HG02642 (cell line): Measurements from ENCODE around the gene TRPM4.
A peak's percentile ranks its signal among the peaks of the same experiment; 100 is the strongest.
"Not testable (repeated sequence)": the region's sequence is repeated elsewhere in the genome, so short reads cannot be mapped to it uniquely, and the experiment has no call there.

ENCODE experiments used
- ATAC-seq: cut with Tn5 transposase; IDR thresholded peaks from one replicate; pipeline ENCODE4 v1.9.1; 2021; ENCODE audit warnings: mild to moderate bottlenecking; ENCODE audit not compliant: unreplicated experiment, poor library complexity

Gene TRPM4

DNA sequence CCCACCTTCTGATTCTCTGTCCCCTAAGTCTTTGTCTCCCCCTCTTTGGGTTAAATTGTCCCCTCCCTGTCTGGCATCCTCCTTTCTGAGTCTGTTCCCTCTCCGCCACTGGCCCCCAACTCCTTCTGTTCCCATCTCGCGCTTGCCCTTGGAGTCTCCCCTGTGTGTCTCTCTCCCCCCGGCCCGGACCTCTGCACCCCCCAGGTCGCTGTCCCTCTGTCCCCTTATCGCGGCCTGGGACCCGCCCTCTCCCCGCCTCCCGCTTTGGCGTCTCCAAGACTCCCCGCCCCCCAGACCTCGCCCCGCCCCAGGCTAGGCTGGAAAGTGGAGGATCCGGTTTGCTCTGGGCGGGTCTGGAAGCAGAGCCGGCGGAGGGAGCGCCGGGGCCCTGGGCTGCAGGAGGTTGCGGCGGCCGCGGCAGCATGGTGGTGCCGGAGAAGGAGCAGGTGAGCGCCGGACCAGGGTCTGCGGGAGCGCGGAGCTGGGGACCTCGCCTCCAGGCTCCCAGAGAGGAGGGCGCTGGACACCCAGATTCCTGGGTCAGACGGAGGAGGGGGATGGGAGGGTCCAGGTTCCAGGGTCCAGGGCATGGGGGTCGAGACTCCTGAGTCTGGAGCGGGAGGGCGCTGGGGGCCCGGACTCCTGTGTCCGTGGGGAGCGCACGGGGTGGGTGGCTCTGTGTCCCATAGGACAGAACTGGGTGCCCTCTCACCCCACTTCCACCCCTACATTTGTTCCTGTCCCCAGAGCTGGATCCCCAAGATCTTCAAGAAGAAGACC lies at the start of gene TRPM4:
TRPM4 (plus strand) TSS at position 348 of the 780 bp plus-strand sequence; CDS start at position 423, 75 bp downstream.
- no peak for ATAC-seq

DNA sequence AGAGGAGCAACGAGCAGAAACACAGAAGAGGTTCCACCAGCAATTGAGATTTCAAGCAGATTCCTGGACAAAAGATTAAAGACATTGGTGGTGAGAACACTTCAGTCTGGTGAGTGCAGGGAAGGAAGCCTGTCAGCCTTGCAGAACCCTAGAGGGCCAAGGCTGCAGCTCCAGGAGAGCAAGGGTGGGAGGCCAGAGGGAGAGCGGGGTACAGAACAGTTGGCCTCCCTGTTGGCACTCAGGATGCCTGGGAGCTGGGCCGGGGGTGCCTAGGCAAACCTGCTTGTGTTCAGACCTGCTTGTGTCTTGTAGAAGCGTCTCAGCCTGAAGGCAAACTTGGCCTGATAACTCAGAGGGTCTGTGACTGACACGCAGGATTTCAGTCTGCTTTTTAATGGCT lies 48.5 kb upstream of the TRPM4 start:
- ATAC-seq: no peak

DNA sequence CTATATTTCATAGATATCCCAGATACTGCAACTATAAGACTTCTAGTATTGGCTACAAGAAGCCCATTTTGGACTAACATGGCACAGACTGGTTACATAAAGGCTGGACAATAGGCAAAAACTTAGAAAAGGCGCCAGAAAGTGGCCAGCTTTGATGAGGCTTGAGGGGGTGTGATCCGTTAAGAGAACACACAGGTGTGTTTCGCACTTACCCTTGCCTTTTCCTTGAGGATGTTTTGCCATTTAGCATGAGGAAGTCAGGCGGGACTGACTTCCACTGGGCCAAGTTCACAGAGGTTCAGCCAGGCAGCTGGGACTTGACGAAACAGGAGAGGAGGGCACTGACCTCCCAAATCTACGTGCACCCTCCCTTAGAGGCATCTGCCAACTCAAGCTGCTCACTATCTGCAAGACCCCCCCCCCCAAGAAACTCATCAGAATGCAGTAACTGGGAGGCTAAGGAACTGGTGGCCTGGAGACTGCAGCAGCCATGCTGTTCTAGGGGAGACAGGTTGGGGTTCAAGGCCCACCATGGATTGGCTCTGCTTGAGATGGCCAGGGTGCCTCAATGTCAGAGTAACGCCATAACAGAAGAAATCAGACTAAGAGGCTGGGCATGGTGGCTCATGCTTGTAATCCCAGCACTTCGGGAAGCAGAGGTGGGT lies 47.9 kb upstream of the TRPM4 start:
- no peak for ATAC-seq

DNA sequence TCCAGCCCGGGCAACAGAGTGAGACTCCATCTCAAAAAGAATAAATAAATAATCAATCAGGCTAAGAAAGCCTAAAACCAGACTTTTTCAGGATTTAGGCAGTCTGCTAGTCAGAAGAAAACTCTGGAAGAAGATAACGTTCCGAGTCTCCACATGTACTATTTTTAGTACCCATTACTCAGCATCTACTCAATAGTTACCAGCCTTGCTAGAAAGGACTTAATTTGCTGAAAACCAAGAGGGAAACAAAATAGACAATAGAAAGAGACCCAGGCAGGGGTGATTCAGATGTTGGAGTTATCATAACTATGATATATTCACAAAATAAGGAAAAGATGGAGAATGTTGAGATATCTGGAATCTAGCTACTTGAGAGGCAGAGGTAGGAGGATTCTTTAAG lies 47.0 kb upstream of the TRPM4 start:
- no peak for ATAC-seq

DNA sequence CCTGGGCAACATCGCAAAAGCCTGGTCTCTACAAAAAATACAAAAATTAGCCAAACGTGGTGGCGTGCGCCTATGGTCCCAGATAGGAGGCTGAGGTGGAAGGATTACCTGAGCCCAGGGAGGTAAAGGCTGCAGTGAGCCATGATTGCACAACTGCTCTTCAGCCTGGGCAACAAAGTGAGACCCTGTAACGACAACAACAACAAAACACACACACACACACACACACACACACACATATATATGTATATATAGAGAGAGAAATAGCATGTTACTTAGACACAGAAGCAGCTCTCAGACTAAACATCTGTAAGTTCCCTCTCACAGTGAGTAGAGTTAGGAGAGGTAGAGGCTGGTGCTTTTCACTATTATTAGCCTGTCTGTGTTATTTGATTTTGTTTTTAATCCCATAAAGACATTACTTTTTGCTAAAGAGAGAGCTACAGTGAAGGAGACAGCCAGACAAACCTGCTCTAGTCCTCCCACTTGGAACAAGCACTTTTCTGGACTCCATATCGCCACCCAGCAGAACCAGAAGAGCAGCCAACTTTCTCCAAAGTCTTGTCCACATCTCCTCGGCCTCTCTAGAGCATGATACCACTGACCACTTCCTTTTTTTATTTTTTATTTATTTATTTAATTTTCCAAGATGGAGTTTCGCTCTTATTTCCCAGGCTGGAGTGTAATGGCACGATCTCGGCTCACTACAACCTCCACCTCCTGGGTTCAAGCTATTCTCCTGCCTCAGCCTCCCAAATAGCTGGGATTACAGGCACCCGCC lies 46.2 kb upstream of the TRPM4 start:
- ATAC-seq: no peak

DNA sequence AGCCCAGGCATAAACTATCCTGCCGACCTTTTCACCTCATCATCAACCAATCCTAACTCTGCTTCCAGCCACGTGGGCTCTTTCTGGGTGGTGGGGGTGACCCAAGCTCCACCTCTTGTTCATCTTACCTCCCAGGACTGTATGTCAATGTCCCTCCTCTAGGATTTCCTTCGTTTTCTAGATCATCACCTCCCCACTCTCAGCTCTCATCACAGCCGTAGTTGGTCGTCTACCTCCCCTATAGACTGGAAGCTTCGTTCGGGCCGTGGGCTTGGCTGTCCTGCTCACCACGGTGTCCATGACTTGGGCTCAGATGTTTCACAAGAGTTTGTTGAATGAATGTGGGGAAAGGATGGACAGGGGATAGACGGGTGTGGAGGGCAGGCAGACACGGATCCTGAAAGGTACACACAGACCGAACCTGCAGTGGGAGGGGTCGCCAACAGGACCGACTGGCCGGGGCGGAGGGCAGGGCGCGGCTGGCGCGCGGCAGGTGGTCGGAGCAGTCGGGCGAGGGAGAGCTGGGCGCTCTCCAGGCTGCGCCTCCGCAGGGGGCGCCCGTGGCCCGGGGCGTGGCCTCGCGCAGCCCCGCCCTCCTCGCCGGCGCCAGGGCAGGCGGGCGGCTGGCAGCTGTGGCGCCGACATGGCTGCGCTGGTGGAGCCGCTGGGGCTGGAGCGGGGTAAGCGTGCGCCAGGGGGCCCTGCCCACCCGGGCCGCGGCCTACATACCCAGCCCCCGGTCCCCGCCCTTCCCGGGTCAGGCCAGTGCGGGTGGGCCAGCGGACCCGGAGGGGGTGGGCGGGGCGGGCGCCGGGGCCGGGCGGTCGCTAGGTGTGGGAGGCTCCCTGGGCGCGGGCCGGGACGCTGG lies 43.6 kb upstream of the TRPM4 start, which contains the start of gene LIN7B:
LIN7B (plus strand) TSS at position 609 of the 868 bp plus-strand sequence; CDS start at position 644, 35 bp downstream.
- peak; percentile 50 for ATAC-seq

DNA sequence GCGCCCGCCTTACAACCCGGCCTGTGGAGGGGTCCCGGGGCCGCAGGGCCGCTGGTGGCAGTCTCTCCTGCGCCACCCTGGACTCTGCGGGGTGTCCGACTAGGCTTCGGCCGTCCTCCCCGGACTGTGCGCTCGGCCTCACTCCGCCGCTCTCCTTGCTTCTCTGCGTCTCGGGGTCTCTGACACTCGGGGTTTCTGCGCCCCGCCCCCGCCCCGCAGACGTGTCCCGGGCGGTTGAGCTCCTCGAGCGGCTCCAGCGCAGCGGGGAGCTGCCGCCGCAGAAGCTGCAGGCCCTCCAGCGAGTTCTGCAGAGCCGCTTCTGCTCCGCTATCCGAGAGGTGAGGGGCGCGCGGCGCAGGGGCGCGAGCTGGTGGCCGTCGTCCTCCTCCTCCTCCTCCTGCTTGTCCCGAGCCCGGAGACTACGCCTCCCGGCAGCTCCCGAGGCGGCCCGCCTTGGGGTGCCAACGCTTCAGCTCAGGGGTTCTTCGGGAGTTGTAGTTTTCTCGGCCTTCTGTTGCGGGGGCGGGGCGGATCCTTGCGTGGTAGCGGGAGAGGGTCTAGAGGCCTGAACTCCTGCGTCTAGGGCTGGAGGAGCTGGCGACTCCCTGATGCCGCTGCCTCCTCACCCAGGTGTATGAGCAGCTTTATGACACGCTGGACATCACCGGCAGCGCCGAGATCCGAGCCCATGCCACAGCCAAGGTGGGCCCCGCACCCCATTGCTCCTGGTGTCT lies 42.8 kb upstream of the TRPM4 start:
- no peak for ATAC-seq

DNA sequence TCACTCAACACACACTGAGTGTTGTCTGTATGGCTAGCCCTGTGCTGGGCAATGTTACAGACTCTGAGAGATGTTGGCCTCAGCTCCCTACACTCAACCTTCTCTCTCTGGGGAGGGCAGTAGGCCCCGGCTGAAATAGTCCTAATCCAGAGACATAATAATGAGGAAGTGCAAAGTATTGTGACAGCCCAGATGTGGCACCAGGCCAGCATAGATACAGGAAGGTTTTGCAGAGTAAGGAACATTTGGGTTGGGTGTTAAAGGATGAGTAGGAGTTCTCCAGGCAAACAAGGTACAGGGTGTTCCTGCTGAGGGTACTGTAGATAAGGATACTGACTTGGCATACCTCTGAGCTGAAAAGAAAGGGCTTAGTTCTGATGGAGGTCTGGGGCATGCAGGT lies 41.0 kb upstream of the TRPM4 start:
- ATAC-seq: no peak

DNA sequence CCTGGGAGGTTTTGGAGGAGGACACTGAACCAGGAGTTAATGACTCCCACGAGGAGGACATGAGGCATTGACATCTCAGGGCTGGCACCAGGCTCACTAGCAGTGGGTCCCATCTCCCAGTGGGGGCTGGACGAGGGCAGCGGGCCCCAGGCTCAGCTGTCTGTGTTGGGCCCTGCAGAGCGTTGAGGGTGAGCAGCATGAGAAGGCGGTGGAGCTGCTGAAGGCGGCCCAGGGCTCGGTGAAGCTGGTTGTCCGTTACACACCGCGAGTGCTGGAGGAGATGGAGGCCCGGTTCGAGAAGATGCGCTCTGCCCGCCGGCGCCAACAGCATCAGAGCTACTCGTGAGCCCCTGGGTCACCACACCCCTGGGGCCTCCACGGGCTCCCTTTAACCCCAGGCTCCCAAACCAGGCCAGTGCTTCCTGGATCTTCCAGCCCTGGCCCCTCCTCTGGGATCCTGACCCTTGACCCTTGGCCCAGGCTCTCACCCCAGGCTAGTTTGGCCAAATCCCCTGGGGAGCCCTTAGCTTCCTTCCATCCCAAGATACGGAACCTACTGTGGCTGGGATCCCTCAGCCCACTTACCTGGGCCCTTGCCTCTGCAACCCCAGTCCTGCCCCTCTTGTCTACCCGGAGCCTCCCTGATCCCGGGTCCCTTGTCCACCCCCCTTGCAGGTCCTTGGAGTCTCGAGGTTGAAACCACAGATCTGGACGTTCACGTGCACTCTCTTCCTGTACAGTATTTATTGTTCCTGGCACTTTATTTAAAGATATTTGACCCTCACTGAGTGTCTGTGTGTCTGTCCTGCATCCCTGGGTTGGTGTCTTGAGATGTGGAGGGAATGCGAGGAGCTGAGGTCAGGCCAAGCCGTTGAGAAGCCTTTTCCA lies 39.7 kb upstream of the TRPM4 start:
- ATAC-seq: no peak

DNA sequence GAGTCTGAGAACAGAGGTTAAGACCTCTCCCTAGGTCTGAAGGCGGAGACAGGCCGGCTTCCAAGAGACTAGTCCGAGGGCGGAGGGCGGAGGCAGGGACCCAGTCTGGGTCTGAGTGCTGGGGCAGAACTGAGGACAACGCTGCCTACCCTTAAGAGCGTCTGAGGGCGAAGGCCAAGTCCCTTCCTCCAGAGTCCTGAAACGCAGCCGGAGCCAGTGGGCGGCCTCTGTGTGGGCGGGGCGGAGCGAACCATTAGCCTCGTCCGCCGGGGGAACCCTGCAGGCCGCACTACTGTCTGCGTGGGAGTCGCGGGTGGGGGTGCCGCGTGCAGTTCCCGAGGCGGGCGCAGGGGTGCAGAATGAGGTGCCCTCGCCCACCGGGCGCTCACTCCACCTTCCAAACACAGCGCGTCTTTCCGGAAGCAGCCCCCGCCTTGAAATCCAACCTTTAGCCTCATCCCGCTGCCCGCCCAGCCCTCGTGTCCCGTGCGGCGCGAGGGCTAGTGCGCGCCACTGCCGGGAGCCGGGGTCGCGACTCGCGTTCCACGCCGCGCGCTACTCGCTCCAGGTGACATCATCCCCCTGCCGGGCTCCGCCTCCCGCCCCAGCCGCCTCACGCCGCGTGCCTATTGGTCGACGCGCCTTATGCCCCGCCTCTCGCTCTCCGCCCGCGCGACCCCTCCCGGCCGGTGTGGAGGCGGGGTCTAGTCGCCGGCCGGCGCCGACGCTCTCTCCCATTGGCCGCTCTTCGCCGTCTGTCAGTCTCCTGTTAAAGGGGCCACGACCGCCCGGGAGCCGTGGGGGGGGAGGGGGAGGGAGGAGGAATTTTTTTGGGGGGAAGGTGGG lies 38.8 kb upstream of the TRPM4 start, which contains the start of gene C19orf73:
C19orf73 (minus strand) TSS at position 579 of the 846 bp plus-strand sequence; CDS start at position 458, 121 bp downstream.
- peak; percentile 83 for ATAC-seq

DNA sequence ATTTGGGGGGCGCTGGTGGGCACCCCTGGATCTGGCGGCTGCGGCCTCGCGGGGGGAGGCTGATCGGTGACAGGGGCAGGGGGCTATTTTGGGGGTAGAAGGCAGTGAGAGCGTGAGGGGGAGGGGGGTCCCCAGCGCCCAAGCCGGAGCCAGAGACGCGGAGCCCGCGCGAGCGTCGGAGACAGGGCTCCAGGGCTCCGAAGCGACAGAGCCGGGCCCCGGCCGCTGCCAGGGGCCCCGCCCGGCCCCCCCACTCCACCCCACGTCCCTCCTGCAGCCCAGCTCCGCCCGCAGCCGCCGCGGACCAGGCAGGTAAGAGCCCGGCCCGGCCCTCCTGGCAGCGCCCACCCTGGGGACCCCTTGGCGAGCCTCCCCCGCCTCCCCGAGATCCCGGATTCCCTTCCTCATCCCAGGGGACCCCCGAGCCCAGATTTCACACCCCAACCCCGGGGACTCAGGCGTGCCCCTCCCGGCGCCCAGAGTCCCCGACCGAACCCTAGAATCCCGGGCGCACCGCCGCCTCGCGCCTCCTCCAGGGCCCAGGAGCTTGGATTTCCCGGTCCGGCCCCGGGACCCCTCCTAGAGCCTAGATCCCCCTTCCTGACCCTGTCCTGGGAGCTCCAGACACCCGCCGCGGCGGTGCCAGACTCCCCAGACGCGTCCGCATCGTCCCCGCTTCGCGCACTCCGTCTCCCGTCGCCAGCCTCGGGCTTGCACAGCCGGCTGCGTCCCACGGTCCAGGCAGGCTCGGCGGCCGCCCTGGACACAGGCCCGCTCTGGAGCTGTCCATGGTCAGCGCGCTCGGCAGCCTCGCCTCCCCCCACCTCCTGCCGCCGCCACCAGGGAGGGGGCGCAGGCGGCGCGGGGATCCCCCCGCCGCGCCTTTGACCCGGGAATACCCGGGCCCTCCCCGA lies 37.9 kb upstream of the TRPM4 start, which contains the start of gene PPFIA3:
PPFIA3 (plus strand) TSS at position 134 of the 914 bp plus-strand sequence. CDS start 8,330 bp downstream, outside the sequence.
- no peak for ATAC-seq

DNA sequence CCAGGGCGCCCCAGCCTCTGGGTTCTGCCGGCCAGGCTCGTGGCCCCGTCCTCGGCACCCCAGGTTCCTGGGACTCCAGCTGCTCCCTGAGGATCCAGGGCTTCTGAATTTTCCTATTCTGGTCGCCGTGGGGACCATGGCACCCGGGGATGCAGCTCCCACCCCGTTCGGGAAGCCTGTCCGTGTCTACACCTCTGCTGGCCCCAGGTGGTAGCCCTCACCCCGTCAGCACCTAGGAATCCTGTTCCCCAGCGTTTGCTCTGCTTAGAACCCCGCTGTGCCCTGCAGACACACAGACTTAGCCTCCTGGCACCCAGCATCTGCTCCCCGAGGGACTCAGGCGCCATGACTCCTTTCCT lies 37.3 kb upstream of the TRPM4 start:
- ATAC-seq: no peak

DNA sequence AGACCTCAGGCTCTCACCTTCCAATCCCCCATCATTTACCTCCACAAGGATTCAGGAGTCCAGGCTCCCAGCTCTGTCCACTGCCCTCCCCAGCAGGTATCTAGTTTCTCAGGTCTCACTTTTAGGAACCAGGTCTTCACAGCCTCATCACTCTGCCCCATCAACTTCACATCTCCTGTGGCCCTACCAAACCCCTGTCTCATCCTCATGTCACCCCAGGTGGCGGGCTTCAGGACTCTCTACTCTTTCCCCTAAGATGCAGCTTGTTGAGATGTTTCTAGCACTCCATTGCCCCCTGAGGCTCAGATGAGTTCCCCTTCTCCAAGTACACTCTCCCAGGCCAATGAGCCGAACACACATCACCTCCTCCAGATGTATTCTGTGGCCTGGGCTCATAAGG lies 36.7 kb upstream of the TRPM4 start:
- no peak for ATAC-seq

DNA sequence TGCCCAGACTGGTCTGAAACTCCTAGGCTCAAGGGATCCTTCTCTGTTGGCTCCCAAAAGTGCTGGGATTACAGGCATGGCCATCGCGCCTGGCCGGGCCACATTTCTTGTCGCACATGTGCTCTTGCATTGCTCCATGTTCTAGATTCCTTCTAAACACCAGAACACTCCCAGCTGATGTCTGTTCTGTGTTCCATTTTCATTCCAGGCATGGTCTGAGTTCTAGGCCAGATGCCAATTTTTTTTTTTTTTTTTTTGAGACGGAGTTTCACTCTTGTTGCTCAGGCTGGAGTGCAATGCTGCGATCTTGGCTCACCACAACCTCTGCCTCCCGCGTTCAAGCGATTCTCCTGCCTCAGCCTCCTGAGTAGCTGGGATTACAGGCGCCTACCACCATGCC lies 35.8 kb upstream of the TRPM4 start:
- ATAC-seq: not testable (repeated sequence)

DNA sequence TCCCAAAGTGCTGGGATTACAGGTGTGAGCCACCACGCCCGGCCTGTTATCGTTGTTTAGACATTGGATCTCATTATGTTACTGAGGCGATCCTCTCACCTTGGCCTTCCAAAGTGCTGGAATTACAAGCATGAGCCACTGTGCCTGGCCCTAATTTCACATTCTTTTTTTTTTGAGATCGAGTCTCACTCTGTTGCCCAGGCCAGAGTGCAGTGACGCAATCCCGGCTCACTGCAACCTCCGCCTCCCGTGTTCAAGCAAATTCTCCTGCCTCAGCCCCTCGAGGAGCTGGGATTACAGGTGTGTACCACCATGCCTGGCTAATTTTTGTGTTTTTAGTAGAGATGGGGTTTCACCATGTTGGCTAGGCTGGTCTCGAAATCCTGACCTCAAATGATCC lies 34.3 kb upstream of the TRPM4 start:
- not testable (repeated sequence) for ATAC-seq

DNA sequence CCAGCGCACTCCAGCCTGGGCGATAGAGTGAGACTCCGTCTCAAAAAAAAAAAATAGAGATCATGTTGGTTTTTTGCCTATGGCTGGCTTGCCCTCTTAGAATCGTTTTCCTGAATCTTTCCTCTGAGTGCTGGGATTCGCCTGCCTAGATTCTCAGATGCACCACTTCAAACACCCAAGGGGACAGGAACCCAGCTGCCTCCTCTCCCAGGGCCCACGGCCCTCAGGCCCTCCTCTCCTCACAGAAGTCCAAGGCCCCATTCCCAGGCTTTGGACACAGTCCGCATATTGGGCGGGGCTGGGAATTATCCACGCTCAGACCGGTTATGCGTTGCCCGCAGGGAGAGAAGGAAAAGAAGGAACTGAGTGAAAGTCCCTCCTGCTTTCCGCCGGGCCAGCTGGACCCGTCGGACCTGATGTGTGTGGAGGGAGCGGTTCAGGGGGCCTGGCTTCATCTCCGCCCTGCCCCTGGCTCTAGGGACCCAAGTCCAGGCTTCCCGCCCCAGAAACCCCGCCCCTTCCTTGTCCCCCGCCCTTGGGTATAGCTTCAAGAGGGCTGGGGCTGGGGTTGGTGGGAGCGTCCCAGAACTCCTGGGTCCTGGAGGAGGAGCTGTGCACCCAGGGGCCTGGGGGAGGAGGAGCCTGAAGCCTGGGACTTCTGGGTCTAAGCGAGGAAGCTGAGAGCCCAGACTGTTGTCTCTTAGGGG lies 32.4 kb upstream of the TRPM4 start:
- ATAC-seq: no peak
